ENCODE data around the gene OR9A2. TPM values are rescaled to one million over a fixed set of nuclear protein-coding genes. Genes with fewer than 3 reads are reported as not detected.

Gene OR9A2
- total and polyA plus RNA-seq, 10 of the 15 experiments (the other 5 are each of a cell fraction or from before 2014, with no cell fraction given), result not detected

- DNase-seq (ENCODE audit: low read depth, low spot score) (no peak), ATAC-seq (no peak), FAIRE-seq (no peak)
- no peak overlapping the region for H3K4me2 ChIP-seq (ENCODE audit: control insufficient read depth, insufficient read depth)
- H3K79me2 ChIP-seq (ENCODE audit: control insufficient read depth, insufficient read depth, low read length), result no peaks in the 10 kb centered on the region
- H2AFZ ChIP-seq (ENCODE audit: control insufficient read depth, low read depth, low read length), result no peak overlapping the region
- intact Hi-C loops (cut with micrococcal nuclease; ENCODE audit: unreplicated experiment), result no loop called here
- 0% methylated on average over 2 of the region's 2 CpGs for WGBS (ENCODE audit: insufficient coverage, insufficient replicate concordance, low lambda C conversion rate, missing lambda C conversion rate)
- ChIA-PET POLR2A (no interaction called here), SMC1A (ENCODE audit: uncharacterized antibody, unreplicated experiment) (interaction anchor here (1.4 kb wide), 1 partner anchor 38 kb away, joined by 5 read pairs; no protein-coding TSS in a partner anchor), CTCF (no interaction called here), RAD21 (ENCODE audit: unreplicated experiment) (no interaction called here)
- no TSS peak for BruUV-seq (replicated peaks)
- no peak overlapping the region for H3K4me3 ChIP-seq
- no peaks in the 10 kb centered on the region; a peak in 1 of 4 replicates for H3K27me3 ChIP-seq (replicated peaks in 1 of 2; ENCODE audit: control insufficient read depth in 2 of 2, insufficient read depth in 2 of 2, low read length in 1 of 2)
- no peaks in the 10 kb centered on the region for H3K36me3 ChIP-seq (ENCODE audit: control insufficient read depth in 2 of 2, insufficient read depth in 2 of 2, low read length in 1 of 2)
- no peaks in the 10 kb centered on the region for H3K4me1 ChIP-seq (ENCODE audit: control insufficient read depth, insufficient read depth, low read length)
- no peak overlapping the region for H3K27ac ChIP-seq (ENCODE audit: control insufficient read depth, insufficient read depth)
- H3K9ac ChIP-seq (ENCODE audit: control insufficient read depth, insufficient read depth, low read length), result no peak overlapping the region
- in situ Hi-C loops (cut with MboI), result no loop called here
- H3K9me3 ChIP-seq (replicated peaks; ENCODE audit: control insufficient read depth, insufficient read depth, low read length), result no peaks in the 10 kb centered on the region
- TF ChIP-seq SPI1 (IDR thresholded peaks at IDR 0.05; ENCODE audit: borderline replicate concordance, insufficient read depth, low read depth, low read length) (peak; percentile 32; the same call in 1 of the 2 replicates), CUX1 (IDR thresholded peaks at IDR 0.05; ENCODE audit: insufficient replicate concordance, low read depth, low read length) (no peak)
- no peaks in the 10 kb centered on the region for H4K20me1 ChIP-seq (ENCODE audit: control insufficient read depth, insufficient read depth)
Observed at GRCh38 chr7:143047326-143047725, 20.4 kb upstream of the OR9A2 start.
